Body of pancreas (tissue), 4 donors: ENCODE data around the gene COL19A1. TPM values are rescaled to one million over a fixed set of nuclear protein-coding genes. Genes with fewer than 3 reads are reported as not detected.
A peak's percentile ranks its signal among the peaks of the same experiment; 100 is the strongest.
"Not testable (repeated sequence)": the region's sequence is repeated elsewhere in the genome, so short reads cannot be mapped to it uniquely, and the experiment has no call there.

Source experiments
- ATAC-seq: fragments of 150-250 bp; one replicate; pipeline ENCODE4 v1.9.1; 2016
- DNase-seq, 4 donors: peaks; one replicate each; pipeline ENCODE4 v3.0.0-alpha.2; 2019
- H3K27ac ChIP-seq, 4 donors: fragments of 200-600 bp; sonication (generic); 1 replicate in 3 of 4; 2 replicates in 1 of 4; pipeline versions ENCODE4 v1.5.1 to v1.6.1; 2016 to 2019; ENCODE audit warnings: mild to moderate bottlenecking in 1 of 4, mixed read lengths in 1 of 4, moderate library complexity in 1 of 4
- H3K27me3 ChIP-seq, 2 donors: fragments of 200-600 bp; sonication (generic); one replicate each; pipeline ENCODE4 v1.6.0; 2016; ENCODE audit warnings: mild to moderate bottlenecking in 1 of 2
- H3K36me3 ChIP-seq, 2 donors: fragments of 200-600 bp; sonication (generic); replicated peaks in 1 of 2; 2 replicates each; pipeline ENCODE4 v1.5.1; 2016; ENCODE audit warnings: low read depth in 2 of 2; ENCODE audit not compliant: insufficient read depth in 1 of 2
- H3K4me1 ChIP-seq: fragments of 200-600 bp; sonication (generic); one replicate; pipeline ENCODE4 v1.6.0; 2016
- H3K4me3 ChIP-seq, 2 donors: fragments of 200-600 bp; sonication (generic); 1 replicate in 1 of 2; 2 replicates in 1 of 2; pipeline ENCODE4 v1.5.1; 2016 to 2019
- H3K9me3 ChIP-seq, 3 donors: fragments of 200-600 bp; sonication (generic); 1 replicate in 2 of 3; 2 replicates in 1 of 3; pipeline ENCODE4 v1.5.1; 2016
- CTCF ChIP-seq, 7 experiments: fragments of 450-650 bp in 4 of 7; fragments of 200-600 bp in 3 of 7; sonication (generic) in 3 of 7; IDR thresholded peaks; one replicate each; pipeline ENCODE4 v1.5.1; 2016 to 2019; ENCODE audit warnings: antibody characterized with exemption in 7 of 7
- POLR2A ChIP-seq, 3 donors: fragments of 450-650 bp; IDR thresholded peaks; one replicate each; pipeline ENCODE4 v1.6.1; 2016; ENCODE audit warnings: antibody characterized with exemption in 3 of 3, mild to moderate bottlenecking in 2 of 3
- WGBS, 2 donors: methylation state at CpG; one replicate each; pipeline ENCODE4 v1.1.5; 2017; 5-methylcytosine and 5-hydroxymethylcytosine counted together
- intact Hi-C: fragments of 100-400 bp; cut with DNase I; formaldehyde crosslinking; loops from one replicate; pipeline ENCODE4 v1.15.1; 2023
- total RNA-seq, 2 donors: library from RNA; depleted of rRNA; stranded (reverse); fragments of >200 nt; gene quantifications; one replicate each; pipeline ENCODE4 v1.1.0, GENCODE V29; 2016

The COL19A1 gene
- total RNA-seq, 2 donors from 2014 or later, result 0.26 to 1.6 TPM

GRCh38 chr6:69820018-69820417 is 46.3 kb upstream of the COL19A1 start:
- intact Hi-C loops, result no loop called here
- ATAC-seq (no peak), DNase-seq (no peak)
- peaks cover 15% of the 10 kb centered on the region for H3K4me1 ChIP-seq
- TF ChIP-seq CTCF (IDR thresholded peaks at IDR 0.05), result no peak
- TF ChIP-seq POLR2A (IDR thresholded peaks at IDR 0.05), result no peak
- no peaks in the 10 kb centered on the region for H3K9me3 ChIP-seq
- H3K4me3 ChIP-seq, result no peak overlapping the region
- peak overlapping the region in 1 of 4 donors; percentile 14 for H3K27ac ChIP-seq
- 62 to 81% methylated on average over 1 of the region's 1 CpG for WGBS, 2 donors
- H3K36me3 ChIP-seq, result no peaks in the 10 kb centered on the region
- H3K27me3 ChIP-seq, result no peaks in the 10 kb centered on the region

GRCh38 chr6:69820438-69820837 is 45.9 kb upstream of the COL19A1 start:
- peak; percentile 83 for ATAC-seq
- 57 to 58% methylated on average over 1 of the region's 1 CpG for WGBS, 2 donors

GRCh38 chr6:69824355-69824754 is 42.0 kb upstream of the COL19A1 start:
- 73 to 85% methylated on average over 5 of the region's 5 CpGs for WGBS, 2 donors
- H3K4me3 ChIP-seq, H3K27ac ChIP-seq, DNase-seq, H3K36me3 ChIP-seq, H3K27me3 ChIP-seq, intact Hi-C loops, H3K9me3 ChIP-seq, ATAC-seq: not testable (repeated sequence)
- H3K4me1 ChIP-seq, result peaks cover 15% of the 10 kb centered on the region

More at GRCh38 chr6:69820438-69820837, 45.9 kb upstream of the COL19A1 start:
- Histone ChIP-seq H3K9me3 (no peaks in the 10 kb centered on the region), H3K36me3 (no peaks in the 10 kb centered on the region), H3K27ac (peak overlapping the region in 1 of 4 donors; percentile 24), H3K27me3 (no peaks in the 10 kb centered on the region), H3K4me1 (peaks cover 15% of the 10 kb centered on the region), H3K4me3 (no peak overlapping the region)
- TF ChIP-seq POLR2A (IDR thresholded peaks at IDR 0.05), result no peak
- TF ChIP-seq CTCF (IDR thresholded peaks at IDR 0.05), result no peak
- peak; percentile 56 to 85 (median 73) for DNase-seq
- intact Hi-C loops, result no loop called here

GRCh38 chr6:69825904-69826303 is 40.5 kb upstream of the COL19A1 start:
- Histone ChIP-seq H3K4me1 (peaks cover 10% of the 10 kb centered on the region), H3K36me3 (no peaks in the 10 kb centered on the region), H3K27ac (no peak overlapping the region), H3K9me3 (no peaks in the 10 kb centered on the region), H3K27me3 (no peaks in the 10 kb centered on the region), H3K4me3 (no peak overlapping the region)
- DNase-seq, result peak in 3 of 4 donors; percentile 7 to 41 (median 16)
- ATAC-seq, result peak; percentile 76
- WGBS, 2 donors, result 28 to 36% methylated on average over 1 of the region's 1 CpG
- TF ChIP-seq CTCF (IDR thresholded peaks at IDR 0.05) (no peak), POLR2A (IDR thresholded peaks at IDR 0.05) (no peak)
- intact Hi-C loops, result no loop called here

- ATAC-seq, result no peak
- 45 to 73% methylated on average over 2 of the region's 2 CpGs for WGBS, 2 donors
- Histone ChIP-seq H3K4me1 (peaks cover 7% of the 10 kb centered on the region), H3K27me3 (no peaks in the 10 kb centered on the region), H3K36me3 (no peaks in the 10 kb centered on the region), H3K4me3 (no peak overlapping the region), H3K27ac (no peak overlapping the region), H3K9me3 (no peaks in the 10 kb centered on the region)
- intact Hi-C loops, result no loop called here
- no peak for DNase-seq
- TF ChIP-seq CTCF (IDR thresholded peaks at IDR 0.05) (no peak), POLR2A (IDR thresholded peaks at IDR 0.05) (no peak)
These were observed 39.0 kb upstream of the COL19A1 start for GRCh38 chr6:69827276-69827893.
